ENCODE results near the gene NOC3L. TPM values are rescaled to one million over a fixed set of nuclear protein-coding genes. Genes with fewer than 3 reads are reported as not detected.

NOC3L gene
- total and polyA plus RNA-seq, 2 donors (not counting 3 experiments of a cell fraction or from before 2014, with no cell fraction given) = 4.3 to 20.5 TPM

DNA sequence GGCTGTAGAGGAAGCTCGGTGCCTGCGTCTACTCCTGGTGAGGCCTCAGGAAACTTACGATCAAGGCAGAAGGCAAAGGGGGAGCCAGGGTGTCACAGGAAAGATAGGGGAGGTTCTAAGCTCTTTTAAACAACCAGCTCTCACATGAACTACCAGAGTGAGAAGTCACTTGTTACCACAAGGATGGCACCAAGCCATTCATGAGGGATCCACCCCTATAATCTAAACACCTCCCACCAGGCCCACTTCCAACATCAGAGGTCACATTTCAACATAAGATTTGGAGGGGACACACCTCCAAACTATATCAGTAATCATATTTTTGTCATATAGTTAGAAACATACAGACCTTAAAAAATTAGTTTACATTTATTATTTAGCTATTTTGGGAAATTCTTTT is 9.4 kb downstream of the NOC3L start:
- TF ChIP-seq GATA2 (IDR thresholded peaks at IDR 0.05; ENCODE audit: insufficient read depth, insufficient read length, low read depth, low read length) (no peak), POLR2A (IDR thresholded peaks at IDR 0.05; ENCODE audit: low read depth, low read length) (no peak), EZH2 (IDR thresholded peaks at IDR 0.05; ENCODE audit: borderline replicate concordance, low read depth, low read length, severe bottlenecking) (no peak), MYC (IDR thresholded peaks at IDR 0.05; ENCODE audit: low read depth, low read length) (no peak), JUN (IDR thresholded peaks at IDR 0.05; ENCODE audit: borderline replicate concordance, insufficient read depth, insufficient read length, low read depth) (no peak), FOS (IDR thresholded peaks at IDR 0.05; ENCODE audit: borderline replicate concordance, insufficient read depth, low read length) (no peak), CTCF (IDR thresholded peaks at IDR 0.05; ENCODE audit: extremely low read depth in 1 of 2, insufficient read depth in 1 of 2, low read depth in 1 of 2, low read length in 2 of 2) (no peak), POLR2AphosphoS5 (IDR thresholded peaks at IDR 0.05; ENCODE audit: insufficient read depth, low read depth, low read length) (no peak)
- TF ChIP-seq, protein P1, sequence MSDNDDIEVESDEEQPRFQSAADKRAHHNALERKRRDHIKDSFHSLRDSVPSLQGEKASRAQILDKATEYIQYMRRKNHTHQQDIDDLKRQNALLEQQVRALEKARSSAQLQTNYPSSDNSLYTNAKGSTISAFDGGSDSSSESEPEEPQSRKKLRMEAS (IDR thresholded peaks at IDR 0.05; ENCODE audit: insufficient read depth, insufficient read length) = no peak
- ChIA-PET POLR2A (no interaction called here), CTCF (interaction anchor here (0.7 to 3.0 kb wide), 6 partner anchors 9 to 91 kb away, joined by 3 to 27 read pairs (median 4); partner anchors contain the start of gene NOC3L)
- no peaks in the 10 kb centered on the region for H3K4me1 ChIP-seq (ENCODE audit: control insufficient read depth, extremely low read depth, insufficient read depth, low read length)
- peaks cover 0 to 20% of the 10 kb centered on the region in 2 experiments for H3K36me3 ChIP-seq (ENCODE audit: control insufficient read depth in 2 of 2, extremely low read depth in 1 of 2, insufficient read depth in 2 of 2, low read length in 2 of 2)
- H3K4me3 ChIP-seq (replicated peaks in 1 of 3; ENCODE audit: insufficient read depth in 1 of 3, low read depth in 1 of 3, low read length in 3 of 3) = no peak overlapping the region
- no peak overlapping the region for H2AFZ ChIP-seq (ENCODE audit: low read depth, low read length)
- no TSS peak for BruUV-seq (replicated peaks)
- H4K20me1 ChIP-seq (replicated peaks; ENCODE audit: control insufficient read depth, extremely low read depth, insufficient read depth, low read length) = no peaks in the 10 kb centered on the region
- H3K4me2 ChIP-seq (ENCODE audit: insufficient read depth, low read length) = no peak overlapping the region
- H3K79me2 ChIP-seq (ENCODE audit: control insufficient read depth, insufficient read depth, low read length) = peaks cover 2% of the 10 kb centered on the region
- no peaks in the 10 kb centered on the region for H3K9me3 ChIP-seq (replicated peaks; ENCODE audit: control insufficient read depth, insufficient read depth, low read length)
- intact Hi-C loops (cut with micrococcal nuclease) (no loop called here), dilution Hi-C loops (cut with MboI; ENCODE audit: extremely low pct_ligation_motif_present, low sequenced_read_pairs) (no loop called here)
- H3K27ac ChIP-seq (ENCODE audit: insufficient read depth, low read depth, low read length) = no peak overlapping the region
- no peaks in the 10 kb centered on the region for H3K9me1 ChIP-seq (replicated peaks; ENCODE audit: control insufficient read depth, extremely low read depth, insufficient read depth, low read length)
- DNase-seq (ENCODE audit: low read depth, low spot score) (no peak), FAIRE-seq (no peak)
- H3K9ac ChIP-seq (replicated peaks; ENCODE audit: extremely low read depth, insufficient read depth, low read length) = no peak overlapping the region
- H3K27me3 ChIP-seq (ENCODE audit: control insufficient read depth in 2 of 2, insufficient read depth in 2 of 2, low read length in 2 of 2) = no peaks in the 10 kb centered on the region

Measured in endothelial cell of umbilical vein (primary cell).